Umbilical cord (tissue), 2 donors: ENCODE data around the gene HSF2BP. TPM values are rescaled to one million over a fixed set of nuclear protein-coding genes. Genes with fewer than 3 reads are reported as not detected.
"Not testable (repeated sequence)": the region's sequence is repeated elsewhere in the genome, so short reads cannot be mapped to it uniquely, and the experiment has no call there.

Experiments
- DNase-seq: peaks from one replicate; pipeline ENCODE4 v3.0.0-alpha.2; 2015; ENCODE audit warnings: low spot score
- total RNA-seq: library from RNA; depleted of rRNA; stranded (reverse); fragments of >200 nt; gene quantifications from one replicate; pipeline ENCODE4 v1.2.3, GENCODE V29; 2014; ENCODE audit warnings: low replicate concordance; ENCODE audit not compliant: insufficient read depth

The HSF2BP gene
- total RNA-seq, 1 donor from 2014 or later, result 11.8 TPM

DNA sequence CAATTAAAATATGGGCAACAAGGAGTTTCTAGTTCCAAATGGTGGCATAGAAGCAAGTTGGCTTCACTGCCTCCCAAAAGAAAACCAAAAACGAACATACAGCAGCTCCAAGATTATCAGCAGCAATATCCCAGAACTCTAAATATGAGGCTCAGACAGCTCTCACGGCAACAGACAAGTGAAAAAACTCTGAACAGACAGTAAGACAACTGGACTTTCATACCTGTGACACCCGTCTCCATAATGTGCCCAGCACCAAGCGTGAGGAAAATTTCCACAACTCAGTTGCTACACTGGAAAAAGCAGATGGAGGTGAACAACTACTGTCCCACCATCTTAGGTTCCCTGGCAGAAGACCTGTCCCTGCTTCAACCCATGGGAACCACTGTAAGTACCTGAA, 39.9 kb downstream of the HSF2BP start:
- no peak for DNase-seq

DNA sequence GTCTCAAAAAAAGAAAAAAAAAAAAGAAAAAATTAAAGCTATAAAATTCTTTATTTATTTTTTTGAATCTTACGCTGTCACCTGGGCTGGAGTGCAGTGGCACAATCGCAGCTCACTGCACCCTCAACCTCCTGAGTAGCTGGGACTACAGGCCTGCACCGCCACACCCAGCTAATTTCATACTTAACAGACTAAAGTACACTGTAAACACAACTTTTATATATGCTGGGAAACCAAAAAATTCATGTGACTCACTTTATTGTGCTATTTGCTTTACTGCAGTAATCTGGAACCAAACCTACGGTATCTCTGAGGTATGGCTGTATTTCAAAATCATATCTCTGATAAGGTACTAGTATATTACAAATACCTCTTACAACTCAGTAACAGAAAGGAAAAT, 40.3 kb downstream of the HSF2BP start:
- no peak for DNase-seq

DNA sequence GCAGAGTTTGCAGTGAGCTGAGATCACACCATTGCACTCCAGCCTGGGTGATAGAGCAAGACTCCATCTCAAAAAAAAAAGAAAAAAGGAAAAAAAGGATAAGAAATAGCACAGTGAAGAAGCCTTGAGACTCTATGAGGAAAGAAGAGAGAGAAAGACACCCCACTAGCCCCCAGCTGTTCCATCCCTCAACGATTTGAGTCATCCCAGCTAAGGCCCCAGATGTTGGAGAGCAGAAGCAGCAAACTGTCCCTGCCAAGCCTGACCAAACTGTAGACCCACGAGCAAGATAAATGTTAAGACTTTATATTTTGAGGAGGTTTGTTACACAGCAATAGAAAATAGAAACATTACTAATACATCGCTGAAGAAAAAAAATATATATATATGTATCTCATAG, 42.4 kb downstream of the HSF2BP start:
- DNase-seq, result not testable (repeated sequence)

DNA sequence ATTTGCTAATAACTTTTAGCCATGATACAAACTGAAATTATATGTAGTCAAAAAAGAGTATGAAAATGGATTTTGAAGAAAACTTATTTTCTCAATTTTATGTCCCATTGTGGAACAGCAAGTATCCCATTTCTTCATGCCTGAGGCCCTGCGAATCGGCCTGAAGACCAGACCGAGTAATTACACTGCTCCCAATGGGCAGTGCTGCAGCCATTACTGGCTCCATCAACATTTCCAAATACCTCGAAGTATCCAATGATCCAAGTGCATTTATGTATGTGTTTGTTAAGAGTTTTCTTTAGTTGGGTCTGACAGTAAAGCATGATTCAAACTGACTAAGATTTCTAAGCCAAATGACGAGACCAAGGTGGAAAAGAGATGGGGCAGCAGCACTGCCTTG, 44.4 kb downstream of the HSF2BP start:
- no peak for DNase-seq

DNA sequence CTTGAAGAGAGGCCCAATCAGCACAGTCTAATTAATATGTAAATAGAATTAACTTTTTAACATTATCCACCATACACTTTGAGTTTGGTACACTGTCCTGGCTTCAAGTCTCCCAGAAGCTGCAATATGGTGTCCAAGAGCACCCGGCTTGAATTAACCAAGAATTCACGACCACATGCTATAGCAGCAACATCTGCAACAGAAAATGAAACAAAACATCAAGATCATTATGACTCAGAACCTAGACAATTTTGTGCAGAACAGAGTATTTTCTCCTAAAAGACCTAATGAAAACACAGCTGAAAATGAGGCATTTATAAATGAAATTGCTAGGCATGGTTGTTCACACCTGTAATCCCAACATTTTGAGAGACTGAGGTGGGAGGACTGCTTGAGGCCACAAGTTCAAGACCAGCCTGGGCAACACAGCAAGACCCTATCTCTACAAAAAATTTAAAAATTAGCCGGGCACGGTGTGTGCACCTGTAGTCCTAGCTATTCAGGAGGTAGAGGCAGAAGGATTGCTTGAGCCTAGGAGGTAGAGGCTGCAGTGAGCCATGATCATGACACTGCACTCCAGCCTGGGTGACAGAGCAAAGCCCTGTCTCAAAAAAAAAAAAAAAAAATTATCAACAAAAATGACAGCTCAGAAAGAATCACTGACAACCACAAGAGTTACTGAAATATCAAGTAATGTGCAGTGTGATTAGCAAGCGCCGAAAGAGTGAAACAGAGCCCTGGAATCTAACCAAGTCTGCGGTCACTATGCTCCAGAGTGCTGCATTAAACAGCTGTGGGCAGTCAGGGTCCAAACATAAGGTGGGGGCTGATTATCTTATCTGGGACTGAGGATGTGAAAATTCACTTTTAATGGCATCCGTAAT, 45.3 kb downstream of the HSF2BP start:
- DNase-seq, result peak; percentile 53

DNA sequence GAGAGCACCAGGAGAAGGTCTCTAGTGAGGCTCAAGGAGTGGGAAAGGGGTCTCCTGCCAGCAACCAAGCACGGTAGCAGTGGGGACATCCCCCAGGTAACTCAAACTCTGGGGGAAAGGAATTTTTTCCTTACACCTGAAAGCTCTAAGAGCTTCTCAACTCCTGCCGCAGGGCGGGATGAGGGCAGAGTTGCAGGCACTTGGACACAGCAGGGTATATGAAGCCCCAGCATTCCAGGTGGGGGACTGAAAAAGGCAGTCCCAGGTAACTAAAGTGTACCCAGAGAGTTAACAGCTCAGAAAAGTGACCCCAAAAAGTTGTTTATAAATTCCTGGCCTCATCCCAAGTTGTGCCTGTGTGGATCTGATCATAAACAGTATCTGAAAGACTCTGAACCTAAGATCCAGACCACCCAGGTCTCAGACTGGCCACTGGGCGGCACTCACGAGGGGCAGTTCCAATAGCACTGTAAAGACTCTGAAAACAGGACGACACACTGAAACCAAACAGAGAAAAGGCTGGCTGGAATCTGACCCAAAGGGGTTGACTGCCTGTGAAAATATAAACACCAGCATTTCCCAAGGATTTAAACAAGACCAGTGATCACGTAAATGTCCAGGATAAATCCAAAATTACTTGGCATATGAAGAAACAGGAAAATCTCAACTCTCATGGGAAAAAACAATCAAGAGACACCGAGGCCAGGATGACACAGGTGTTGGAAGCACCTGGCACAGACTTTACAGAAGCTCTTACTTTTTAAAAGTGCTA, 47.5 kb downstream of the HSF2BP start:
- DNase-seq, result peak; percentile 70

DNA sequence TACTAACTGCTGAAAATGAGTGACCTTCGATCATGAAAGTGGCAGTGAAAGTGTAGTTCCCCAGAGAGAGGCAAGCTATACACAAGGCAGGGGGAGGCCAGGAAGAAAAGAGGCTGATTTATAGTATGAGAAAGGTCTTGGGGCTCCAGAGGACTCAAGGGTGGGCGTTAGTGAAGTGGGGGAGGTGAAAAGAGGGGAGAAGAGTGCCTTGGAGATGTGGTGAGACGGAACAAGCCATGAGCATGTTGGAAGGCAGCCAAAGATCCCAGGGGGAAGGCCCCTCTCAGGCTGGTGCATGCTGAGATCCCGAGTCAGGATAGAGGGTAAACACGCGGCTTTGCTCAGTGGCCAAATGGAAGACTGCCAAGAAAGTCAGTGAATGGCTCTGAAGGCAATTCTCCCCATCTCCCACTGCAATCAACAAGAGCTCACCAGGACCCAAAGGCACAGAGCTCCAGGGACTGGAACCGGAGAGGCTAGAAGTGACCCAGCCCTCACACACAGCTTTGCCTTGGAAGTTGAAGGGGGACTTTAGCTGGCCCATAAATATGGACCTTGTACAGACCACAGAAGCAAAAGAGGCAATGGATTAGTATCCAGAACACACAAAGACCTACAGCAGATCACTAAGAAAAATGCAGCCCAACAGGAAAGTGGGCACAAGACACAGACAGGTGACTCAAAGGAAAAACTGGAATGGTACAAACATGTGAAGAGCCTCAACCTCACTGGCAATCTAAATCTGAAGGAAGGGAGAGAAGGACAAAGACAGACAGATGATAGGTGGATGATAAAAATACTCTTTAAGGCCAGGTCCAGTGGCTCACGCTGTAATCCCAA, 49.6 kb downstream of the HSF2BP start:
- DNase-seq, result peak; percentile 66

DNA sequence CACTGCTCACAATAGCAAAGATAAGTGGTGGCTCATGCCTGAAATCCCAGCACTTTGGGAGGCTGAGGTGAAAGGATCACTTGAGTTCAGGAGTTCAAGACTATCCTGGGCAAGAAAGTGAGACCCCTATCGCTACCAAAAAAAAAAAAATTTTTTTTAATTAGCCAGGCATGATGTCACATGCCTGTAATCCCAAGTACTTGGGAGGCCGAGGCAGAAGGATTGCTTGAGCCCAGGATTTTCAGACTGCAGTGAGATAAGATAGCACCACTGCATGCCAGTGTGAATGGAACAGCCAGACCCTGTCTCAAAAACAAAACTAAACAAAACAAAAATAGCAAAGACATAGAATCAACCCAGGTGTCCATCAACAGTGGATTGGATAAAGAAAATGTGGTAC, 50.6 kb downstream of the HSF2BP start:
- DNase-seq, result no peak

DNA sequence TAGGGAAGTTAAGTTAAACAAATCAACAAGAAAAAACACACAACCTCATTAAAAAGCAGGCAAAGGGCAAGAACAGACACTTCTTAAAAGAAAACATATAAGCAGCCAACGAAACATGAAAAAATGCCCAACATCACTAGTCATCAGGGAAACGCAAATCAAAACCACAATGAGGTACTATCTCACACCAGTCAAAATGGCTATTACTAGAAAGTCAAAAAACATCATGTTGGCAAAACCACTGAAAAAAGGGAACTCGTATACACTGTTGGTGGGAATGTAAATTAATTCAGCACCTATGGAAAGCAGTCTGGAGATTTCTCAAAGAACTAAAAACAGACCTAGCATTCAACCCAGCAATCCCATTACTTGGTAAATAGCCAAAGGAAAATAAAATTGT, 51.1 kb downstream of the HSF2BP start:
- DNase-seq, result no peak

DNA sequence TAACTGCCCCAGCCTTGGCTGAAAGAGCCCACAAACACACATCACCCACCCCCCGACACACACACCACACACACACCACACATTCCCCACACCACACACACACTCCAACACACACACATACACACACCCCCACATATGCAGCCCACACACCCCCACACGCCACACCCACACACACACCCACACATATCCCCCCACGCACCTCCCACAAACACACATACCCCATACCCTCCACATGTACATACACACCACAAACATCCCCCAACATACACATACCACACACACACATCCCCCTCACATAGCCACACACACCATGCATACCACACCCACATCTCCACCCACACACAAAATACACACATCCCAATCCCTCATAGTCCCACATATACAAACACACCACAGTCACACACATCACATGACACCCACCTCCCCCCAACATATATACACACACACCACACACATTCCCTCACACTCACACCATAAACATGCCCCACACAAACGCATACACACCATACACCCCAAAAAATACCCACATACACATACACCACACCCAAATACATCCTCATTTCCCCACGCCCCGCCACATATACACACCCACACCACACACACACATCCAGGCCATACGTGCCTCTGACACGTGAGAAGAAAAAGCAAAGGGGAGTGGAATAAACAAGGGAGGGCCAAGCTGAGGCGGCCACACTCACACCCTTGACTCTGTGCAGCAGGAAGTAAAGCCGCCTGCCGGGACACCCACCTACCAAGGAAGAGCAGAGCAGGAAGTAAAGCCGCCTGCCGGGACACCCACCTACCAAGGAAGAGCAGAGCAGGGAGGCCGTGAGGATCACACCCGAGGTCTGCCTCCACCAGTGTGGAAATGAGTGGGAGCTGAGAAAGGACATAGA, 53.7 kb downstream of the HSF2BP start:
- no peak for DNase-seq

DNA sequence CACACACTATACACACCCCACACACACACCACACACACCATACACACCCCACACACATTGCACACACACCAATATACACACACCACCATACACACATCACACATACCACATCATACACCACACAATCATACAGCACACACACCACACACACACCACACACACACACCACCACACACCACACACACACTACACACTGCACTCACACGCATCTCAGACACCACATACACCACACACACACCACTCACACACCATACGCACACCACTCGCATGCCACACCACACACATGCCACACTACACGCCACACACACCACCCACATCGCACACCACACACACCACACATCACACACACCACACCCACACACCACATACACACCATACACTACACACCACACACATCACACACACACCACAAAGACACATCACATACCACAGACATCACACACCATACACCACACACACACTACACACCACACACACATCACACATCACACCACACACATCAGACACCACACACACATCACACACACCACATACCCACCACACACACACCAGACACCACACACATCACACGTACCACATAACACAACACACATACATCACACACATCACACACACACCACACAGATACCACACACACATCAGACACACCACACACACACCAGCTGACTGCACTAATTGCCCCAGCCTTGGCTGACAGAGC, 54.6 kb downstream of the HSF2BP start:
- no peak for DNase-seq

DNA sequence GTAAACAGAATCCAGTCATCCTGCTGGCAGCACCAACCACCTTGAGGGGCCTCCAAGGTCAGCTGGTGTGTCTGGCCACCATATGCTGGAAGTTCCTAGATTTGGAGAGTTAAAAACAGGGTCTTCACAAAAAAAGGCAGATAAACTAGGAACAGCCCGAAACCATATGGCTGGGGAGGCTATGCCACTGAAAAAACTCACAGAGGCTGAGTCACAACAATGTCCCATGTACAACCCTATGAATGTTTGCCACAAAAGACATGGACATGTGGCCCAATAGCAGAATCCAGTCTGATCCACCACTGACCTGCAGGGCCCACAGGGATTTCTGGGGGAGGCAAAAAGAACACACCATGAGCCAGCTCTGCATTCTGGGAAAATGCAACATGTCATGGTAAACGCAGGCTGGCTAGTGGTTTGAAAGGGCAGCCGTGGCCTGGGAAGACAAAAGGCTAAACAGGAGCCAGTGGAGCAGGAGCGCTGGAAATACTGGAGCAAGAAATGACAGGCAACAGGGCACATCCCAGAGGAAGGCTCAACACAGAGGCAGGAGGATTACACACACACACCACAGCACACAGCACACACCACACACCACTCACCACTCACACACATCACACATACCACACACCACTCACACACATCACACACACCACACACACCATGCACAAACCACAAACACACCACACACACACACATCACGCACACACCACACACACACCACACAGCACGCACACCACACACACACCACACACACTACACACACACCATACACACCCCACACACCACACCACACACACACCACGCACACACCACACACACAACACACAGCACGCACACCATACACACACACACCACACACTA, 55.4 kb downstream of the HSF2BP start:
- no peak for DNase-seq

DNA sequence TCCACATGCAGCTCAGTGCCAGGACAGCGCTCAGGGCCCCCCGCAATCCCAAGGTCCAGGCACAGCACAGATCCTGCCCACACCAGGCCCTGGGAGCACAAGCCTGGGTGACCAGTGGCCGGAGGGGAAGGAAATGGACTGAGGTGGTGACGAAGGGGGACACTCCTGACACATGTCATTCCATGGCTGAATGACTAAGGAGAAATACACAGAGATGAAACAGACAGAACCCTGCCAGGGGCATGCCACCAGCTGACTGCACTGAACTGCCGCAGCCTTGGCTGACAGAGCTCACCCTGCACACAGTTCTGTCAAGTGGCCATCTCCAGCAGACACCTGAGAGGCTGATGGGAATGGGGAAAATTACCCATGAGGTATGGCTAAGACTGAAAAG, 56.1 kb downstream of the HSF2BP start:
- no peak for DNase-seq

DNA sequence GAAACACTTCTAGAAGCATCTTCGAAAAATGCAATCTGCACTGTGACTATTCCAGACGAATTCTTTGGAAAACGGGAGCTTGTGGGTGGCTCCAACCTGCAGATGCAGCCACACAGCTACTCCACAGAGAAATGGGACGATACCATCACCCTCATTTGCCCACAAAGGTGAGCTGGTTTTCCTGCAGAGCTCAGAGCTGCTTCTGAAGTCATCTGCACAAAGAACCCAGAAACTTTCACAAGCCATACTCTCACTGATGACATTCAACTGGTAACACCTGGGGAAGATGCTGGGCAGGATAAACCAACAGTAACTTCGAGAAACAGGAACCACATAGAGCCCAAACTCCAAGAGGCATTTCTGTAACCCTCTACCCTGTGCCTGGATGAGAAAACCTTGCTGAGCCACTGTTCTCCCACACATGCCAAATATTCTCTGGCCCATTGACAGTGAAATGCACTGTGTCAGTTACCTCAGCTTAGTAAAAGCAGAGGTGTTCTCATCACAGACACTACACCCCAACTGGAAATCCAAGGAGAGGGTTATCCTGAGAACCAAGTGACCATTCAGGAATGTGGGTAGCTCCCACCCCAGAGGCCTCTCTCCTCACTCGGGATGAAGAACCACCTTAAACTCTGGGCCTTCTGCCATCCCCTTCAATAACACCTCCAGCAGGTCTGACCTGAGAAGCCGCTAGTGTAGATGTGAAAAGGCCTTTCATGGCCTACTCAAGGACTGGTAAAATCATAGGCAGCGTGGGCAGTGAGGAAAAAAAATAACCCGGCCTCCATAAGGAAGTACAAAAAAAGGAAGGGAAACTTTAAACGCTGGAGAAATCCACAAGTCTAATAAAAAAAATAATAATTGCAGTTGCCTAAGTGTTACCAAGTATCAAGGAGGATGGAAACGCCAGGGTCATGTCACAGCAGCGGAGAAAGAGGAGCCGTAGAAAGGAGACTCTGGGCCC, 56.7 kb downstream of the HSF2BP start:
- no peak for DNase-seq

DNA sequence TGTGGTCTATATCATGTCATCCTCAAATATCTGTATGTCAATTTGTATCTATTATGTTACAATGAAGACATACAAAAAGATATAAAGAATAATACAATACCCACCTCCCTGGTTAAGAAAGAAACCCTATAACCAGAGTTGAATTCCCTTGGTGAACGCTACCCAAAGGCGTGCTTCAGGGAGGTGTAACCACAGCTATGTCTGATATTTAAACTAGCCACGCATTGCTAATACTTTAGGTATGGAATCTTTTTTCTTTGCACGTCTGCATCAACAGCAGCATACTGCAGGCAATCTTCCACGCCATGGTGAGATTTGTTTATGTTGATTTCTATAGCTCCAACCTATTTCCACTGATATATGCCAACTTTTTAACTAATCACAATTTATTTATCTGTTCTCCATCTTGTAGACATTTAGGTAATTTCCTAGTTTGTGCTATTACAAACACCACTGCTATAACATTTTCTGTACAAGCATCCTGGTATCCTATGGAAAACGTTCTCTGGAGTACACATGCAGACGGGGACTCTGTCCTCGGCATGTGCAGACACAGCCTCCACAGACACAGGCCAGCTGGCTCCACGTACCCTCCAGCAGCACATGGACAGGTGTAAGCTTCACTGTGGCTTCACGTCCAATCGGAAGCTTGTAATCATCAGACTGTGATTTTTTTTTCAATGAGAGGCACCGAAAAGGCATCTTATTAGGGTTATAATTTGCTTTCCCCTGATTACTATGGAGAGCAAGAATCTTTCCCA, 58.5 kb downstream of the HSF2BP start:
- DNase-seq, result peak; percentile 66

DNA sequence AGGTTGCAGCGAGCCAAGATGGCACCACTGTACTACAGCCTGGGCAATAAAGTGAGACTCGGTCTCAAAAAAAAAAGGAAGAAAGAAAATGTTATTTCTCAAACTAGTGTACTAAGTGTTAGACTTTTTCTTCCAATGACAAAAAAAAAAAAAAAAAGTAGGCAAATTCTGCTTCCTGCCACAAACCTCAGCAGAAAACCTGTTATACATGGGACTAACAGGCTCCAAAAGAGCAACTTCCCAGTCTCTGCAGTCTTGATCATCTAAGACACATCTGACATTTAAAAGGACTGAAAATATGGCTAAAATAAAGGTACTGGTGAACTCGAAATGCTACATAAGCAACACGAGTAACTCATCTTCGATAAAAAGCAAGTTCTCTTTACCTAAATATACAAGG, 59.6 kb downstream of the HSF2BP start:
- no peak for DNase-seq

DNA sequence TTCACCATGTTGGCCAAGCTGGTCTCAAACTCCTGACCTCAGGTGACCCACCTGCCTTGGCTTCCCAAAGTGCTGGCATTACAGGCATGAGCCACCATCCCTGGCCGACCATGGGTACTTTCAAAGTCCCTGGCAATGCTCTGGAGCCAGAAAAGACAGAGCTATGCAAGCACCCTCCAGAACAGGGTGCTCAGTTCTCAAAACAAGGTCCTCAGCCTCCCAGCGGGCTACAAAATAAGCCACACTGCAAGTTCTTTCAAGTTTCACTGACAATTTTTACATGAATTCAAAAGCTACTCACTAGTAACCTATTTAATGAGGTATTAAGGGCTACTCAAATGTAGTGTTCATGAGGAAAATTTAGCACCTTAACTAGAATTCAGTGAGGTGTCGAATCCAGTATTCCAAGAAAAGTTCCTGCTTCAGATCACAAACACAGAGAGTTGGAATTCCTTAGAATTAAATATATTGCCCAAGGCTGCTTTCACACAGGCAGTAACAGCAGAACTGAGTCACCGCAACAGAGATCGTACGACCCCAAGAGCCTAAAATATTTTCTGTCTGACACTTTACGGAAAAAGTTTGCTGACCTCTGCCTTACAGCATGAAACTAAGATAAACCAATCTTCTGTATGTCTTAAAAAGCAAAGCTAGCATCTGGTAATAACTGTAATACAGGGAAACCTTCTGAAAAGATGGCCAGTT, 60.7 kb downstream of the HSF2BP start:
- peak; percentile 74 for DNase-seq
